HT1080 (cell line): ENCODE results near the gene CHRNA10. TPM values are rescaled to one million over a fixed set of nuclear protein-coding genes. Genes with fewer than 3 reads are reported as not detected.

Experiments
- DNase-seq: peaks from one replicate; pipeline ENCODE4 v3.0.0-alpha.2; 2015; ENCODE audit warnings: low read depth
- small RNA-seq: library from RNA; depleted of rRNA; stranded (forward); fragments of <200 nt; gene quantifications from one replicate; pipeline ENCODE3, GENCODE V24; 2014
- total RNA-seq: library from RNA; depleted of rRNA; stranded (reverse); fragments of >200 nt; shearing (Covaris generic); gene quantifications from 2 replicates; pipeline ENCODE4 v1.2.3, GENCODE V29; 2014; rRNA removed

Gene CHRNA10
- total RNA-seq, 1 experiment from 2014 or later = 2.5 TPM

DNA sequence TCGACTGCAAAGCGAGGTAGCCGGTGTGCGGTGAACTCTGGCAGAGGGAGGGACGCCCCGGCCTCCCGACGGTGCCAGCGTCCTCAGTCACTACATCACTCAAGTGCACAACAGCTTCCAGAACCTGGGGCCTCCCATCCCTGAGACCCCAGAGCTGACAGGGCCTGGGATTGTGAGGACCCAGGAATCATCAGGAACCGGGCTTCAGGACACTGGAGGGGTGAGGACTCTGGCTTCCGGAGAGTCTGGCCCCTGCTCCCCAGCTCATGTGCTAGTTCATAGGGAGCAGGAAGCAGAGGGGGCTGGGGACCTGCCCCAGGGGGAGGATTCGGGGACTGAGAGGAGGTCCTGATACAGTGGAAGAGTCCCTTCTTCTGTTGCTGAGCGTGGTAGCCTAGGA is 34.0 kb downstream of the CHRNA10 start:
- no peak for DNase-seq

DNA sequence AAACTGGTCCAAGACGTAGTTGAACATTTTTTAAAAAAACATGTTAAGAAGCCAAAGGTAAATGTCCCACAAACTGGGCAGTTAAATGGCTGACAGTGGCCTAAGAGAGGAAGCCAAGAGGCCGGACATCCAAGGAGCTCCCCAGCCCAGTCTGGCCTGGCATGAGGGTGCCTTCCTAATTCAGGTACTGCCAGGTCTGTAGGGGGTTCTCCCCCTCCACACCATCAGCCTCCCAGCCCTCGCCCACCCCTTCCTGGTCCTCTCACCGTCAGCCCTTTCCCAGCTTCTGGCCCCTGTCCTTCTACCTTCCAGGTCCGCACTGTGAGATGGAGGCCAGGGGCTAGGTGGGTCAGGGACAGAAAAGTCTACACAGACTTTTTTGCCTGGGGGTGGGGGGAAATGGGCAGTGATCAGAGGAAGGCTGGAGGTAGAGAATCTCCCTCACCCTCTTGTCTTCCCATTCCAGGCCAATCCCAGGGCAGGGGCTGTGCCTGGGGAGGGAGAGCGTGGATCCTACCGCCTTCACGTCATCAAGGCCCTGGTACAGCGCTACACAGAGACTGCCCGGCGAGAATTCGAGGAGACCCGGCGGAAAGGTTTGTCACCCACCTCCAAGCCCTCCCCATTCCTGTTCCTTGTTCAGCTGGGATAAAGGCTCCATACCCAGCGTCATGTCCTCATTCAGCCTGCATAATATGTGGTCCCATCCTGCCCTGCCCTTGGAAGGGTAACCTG is 35.4 kb downstream of the CHRNA10 start:
- DNase-seq = no peak

DNA sequence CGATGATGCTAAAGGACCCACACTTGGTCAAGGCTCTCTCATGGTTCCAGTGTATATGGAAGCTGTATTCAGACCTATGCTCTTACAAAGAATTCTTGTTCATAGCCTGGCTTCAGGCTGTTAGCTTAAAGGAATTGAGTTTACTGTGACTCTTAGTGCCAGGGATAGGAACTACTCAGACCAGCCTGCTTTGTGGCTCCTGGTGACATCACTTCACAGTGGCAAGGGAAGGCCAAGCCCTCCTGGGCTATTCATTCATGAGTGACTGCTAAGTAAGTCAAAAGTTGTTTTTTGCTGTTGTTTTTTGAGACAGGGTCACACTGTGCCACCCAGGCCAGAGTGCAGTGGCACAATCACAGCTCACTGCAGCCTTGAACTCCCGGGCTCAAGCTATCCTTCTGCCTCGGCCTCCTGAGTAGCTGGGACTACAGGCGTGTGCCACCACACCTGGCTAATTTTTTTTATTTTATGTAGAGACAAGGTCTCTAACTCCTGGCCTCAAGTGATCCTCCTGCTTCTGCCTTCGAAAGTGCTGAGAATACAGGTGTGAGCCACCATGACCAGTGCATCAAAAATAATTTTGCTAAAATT is 39.0 kb downstream of the CHRNA10 start:
- DNase-seq = no peak

DNA sequence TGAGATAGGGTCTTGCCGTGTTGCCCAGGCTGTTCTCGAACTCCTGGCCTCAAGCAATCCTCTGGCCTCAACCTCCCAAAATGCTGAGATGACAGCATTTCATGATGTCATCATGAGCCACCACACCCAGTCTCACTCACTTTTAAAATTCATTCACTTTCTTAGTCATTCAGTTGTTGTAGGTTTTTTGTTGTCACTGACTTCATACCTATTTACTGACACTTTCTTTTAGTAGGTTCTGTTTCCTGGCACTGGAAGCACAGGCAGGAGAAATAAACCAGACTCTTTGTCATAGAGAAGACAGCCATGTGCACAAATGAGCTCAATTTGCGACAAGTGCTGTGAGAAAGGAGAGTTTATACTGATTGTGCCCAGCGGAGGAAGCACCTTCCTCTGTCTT is 39.9 kb downstream of the CHRNA10 start:
- DNase-seq = peak; percentile 14

DNA sequence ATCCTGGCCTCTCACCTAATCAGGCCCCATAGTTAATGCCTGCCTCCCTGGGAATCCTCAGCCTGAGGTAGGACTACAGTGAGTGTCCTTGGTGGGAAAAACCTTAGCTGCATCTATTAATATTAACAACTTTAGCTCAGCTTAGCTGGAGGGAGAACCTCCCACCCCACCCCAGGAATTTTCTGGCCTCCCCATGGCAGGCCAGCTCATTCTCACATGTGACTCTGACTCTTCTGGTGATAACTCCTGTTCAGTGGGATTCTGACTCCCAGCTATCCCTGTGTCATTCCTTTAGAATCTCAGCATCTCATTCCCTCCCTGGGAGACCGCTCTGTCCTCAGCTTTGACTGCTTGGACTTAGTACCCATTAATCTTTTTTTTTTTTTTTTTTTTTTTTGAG is 43.9 kb downstream of the CHRNA10 start:
- peak; percentile 61 for DNase-seq

DNA sequence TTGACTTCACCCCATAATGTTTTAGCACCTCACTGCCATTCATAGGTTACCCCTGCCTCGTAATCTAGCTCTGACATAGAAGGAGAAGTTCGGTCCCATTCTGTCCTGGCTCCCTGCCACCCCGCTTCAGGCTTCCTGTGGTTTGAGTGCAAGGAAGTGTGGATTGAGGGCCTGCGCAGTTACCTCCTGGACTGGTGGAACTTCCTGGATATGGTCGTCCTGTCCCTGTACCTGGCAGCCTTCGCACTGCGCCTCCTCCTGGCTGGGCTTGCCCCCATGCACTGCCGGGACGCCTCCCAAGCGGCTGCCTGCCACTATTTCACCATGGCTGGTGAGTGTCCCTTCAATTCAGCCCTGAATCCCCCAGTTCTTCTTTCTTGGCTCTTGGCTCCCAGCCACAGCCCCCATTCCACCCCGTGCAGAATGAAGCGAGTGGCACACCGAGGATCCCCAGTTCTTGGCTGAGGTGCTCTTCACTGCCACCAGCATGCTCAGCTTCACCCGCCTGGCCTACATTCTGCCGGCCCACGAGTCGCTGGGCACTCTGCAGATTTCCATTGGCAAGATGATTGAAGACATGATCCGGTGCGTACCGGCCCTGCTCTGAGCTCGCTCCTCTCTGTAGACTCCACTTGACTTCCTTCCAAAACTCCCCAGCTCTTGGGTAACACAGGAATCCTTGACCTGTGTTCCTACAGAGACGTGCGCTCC is 44.8 kb downstream of the CHRNA10 start:
- DNase-seq = no peak

DNA sequence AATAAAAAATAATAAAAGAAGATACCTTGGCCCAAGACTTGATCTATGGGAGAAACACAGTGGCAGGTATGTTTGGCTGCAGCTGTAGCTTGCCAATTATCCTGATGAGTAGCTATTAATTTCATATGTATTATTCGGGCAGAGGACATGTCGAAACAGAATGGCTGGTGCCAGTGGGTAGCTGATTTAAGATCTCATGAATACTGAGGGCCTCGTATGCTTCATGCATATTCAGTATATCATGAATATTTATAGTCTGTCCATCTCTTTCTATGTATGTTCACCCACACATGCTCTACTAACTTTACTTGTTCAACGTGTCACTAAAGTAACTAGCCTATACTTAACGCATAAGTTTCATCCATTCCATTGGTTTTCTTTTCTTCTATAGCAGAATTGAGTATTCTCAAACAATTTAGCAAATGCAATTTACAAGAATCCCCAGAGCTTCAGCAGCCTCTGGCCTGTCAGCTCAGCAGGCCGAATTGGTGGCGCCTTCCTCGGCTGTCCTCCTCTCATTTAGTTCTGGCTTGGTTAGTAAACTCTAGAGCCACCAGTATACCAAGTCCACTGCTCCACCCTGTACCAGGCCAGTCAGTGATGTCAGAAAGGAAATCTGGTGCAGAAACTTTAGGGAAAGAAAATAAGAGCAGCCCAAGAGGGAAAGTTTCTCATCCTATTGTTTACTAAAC is 47.3 kb downstream of the CHRNA10 start:
- no peak for DNase-seq

DNA sequence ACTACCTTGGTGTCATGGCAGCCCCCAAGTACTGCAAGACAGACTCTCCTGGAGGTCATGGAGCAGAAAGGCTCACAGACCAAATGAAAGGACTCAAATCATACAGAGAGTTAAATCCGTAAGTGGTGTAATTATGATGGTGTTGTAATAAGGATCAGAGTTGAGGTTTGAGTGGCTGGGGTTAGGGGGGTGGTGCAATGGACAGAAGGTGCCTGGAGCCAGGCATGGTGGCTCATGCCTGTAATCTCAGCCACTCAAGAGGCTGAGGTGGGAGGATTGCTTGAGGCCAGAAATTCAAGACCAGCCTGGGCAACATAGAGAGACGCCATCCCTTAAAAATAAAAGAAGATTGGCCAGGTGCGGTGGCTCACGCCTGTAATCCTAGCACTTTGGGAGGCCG is 48.1 kb downstream of the CHRNA10 start:
- DNase-seq = no peak

DNA sequence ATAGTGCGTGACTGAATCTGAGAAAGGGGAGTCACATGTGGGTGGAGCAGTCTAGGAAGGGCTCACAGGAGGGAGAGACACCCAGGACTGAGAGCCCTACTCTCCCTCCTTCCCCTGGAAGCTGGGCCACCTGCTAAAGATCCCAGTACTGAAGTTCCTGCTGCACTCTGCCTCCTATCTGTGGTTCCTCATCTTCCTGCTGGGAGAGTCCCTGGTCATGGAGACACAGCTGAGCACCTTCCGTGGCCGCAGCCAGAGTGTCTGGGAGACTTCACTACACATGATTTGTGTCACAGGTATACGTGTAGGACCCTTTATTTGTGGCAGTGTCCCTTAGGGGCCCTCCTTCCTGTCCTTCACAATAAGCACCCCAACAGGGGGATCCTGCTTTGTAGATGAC is 48.7 kb downstream of the CHRNA10 start:
- no peak for DNase-seq

DNA sequence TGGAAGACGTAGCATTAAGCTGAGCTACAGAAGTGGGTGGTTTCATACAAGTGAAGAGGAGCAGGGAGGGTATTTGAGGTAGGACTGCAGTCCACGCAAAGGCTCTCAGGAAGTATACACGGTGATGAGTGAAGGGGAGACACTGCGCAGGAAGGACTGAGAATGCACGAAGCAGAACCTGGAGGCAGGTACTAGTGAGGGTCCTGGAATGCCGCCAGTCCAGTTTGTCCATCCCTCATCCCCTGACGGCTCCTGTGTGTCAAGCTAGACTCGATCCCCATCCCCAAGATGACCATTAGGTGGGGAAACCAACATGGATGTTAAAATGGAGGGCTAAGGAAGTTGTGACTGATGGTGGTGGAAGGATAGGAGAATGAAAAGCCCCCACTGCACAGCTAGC is 53.2 kb downstream of the CHRNA10 start:
- DNase-seq = no peak

DNA sequence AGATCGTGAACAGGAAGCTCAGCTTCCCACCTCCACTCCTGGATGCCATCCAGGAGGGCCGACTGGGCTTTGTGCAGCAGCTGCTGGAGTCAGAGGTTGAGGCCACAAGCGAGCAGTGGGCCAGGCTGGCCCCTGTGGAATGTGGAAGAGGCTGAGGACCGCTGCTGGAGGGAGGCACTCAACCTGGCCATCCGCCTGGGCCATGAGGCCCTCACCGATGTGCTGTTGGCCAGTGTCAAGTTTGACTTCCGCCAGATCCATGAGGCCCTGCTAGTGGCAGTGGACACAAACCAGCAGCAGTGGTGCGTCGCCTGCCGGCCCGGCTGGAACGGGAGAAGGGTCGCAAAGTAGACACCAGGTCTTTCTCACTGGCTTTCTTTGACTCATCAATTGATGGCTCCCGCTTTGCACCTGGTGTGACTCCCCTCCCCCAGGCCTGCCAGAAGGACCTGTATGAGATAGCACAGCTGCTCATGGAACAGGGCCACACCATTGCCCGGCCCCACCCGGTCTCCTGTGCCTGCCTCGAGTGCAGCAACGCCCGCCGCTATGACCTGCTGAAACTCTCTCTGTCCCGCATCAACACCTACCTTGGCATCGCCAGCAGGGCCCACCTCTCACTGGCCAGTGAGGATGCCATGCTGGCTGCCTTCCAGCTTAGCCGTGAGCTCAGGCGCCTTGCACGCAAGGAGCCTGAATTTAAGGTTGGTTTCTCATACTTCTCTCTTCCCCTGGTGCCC is 54.3 kb downstream of the CHRNA10 start:
- no peak for DNase-seq

DNA sequence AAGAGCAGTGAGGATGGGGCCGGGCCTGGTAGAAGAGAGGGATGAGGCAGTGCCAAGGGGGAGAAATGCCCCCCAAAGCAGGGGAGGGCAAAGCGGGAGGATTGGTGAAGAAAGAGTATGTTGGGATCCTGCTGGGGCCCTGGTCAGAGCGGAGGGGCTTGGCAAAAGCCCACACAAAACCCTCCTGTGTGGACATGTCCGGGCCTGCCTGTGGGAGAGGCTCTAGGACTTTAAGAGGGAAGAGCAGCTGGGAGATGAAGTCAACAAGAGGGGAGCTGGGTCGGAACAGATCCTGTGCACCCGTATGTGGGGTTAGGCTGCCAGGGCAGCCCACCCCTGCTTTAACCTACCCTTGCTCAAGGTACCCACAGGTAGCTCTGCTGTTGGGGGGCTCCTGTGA is 55.2 kb downstream of the CHRNA10 start:
- no peak for DNase-seq

Small RNA genes lying within 50 kb of the gene (small RNA-seq; reads per million reads assigned to genes)
- gene RF00019 (not detected), gene RNU6-1143P (not detected)

Other genes with a start within 250 kb of the CHRNA10 start
- gene ART5, start 29.4 kb downstream of the CHRNA10 start, total RNA-seq = not detected in 2 replicates
- gene ART1, start 26.3 kb downstream of the CHRNA10 start, total RNA-seq = not detected in 2 replicates
- 126 and 168 TPM in 2 replicates for gene NUP98, start 126.2 kb upstream of the CHRNA10 start, total RNA-seq
- gene PGAP2, start 137.2 kb upstream of the CHRNA10 start, total RNA-seq = 11.0 and 12.0 TPM in 2 replicates
- gene RHOG, start 169.6 kb upstream of the CHRNA10 start, total RNA-seq = 55.9 and 98.7 TPM in 2 replicates
- gene STIM1, start 184.3 kb upstream of the CHRNA10 start, total RNA-seq = 14.6 and 18.1 TPM in 2 replicates